Suprapubic skin (tissue), 4 donors: ENCODE measurements around the gene OPA3. TPM values are rescaled to one million over a fixed set of nuclear protein-coding genes. Genes with fewer than 3 reads are reported as not detected.
A peak's percentile ranks its signal among the peaks of the same experiment; 100 is the strongest.

ENCODE experiments used
- DNase-seq, 2 donors: peaks; one replicate each; pipeline ENCODE4 v3.0.0-alpha.2; 2019; ENCODE audit warnings: low spot score in 2 of 2
- H3K27ac ChIP-seq: fragments of 200-600 bp; sonication (generic); one replicate; pipeline ENCODE4 v1.5.1; 2019
- H3K27me3 ChIP-seq: fragments of 200-600 bp; sonication (generic); one replicate; pipeline ENCODE4 v1.5.1; 2019
- H3K36me3 ChIP-seq: fragments of 200-600 bp; sonication (generic); one replicate; pipeline ENCODE4 v1.5.1; 2019
- H3K4me1 ChIP-seq: fragments of 200-600 bp; sonication (generic); one replicate; pipeline ENCODE4 v1.5.1; 2019
- H3K4me3 ChIP-seq: fragments of 200-600 bp; sonication (generic); one replicate; pipeline ENCODE4 v1.5.1; 2019; ENCODE audit warnings: mild to moderate bottlenecking
- H3K9me3 ChIP-seq: fragments of 200-600 bp; sonication (generic); one replicate; pipeline ENCODE4 v1.5.1; 2019
- EP300 ChIP-seq: sonication (generic); formaldehyde crosslinking; IDR thresholded peaks from one replicate; pipeline ENCODE4 v1.6.1; 2017; ENCODE audit warnings: antibody characterized with exemption
- POLR2A ChIP-seq, 2 donors: fragments of 450-650 bp; IDR thresholded peaks; one replicate each; pipeline ENCODE4 v1.6.1; 2017; ENCODE audit warnings: antibody characterized with exemption in 2 of 2, mild to moderate bottlenecking in 2 of 2, moderate library complexity in 2 of 2
- POLR2AphosphoS5 ChIP-seq, 3 donors: sonication (generic); formaldehyde crosslinking; IDR thresholded peaks; one replicate each; pipeline ENCODE4 v1.6.1; 2017; ENCODE audit warnings: antibody characterized with exemption in 3 of 3
- WGBS: methylation state at CpG from one replicate; pipeline ENCODE4 v1.1.5; 2018; 5-methylcytosine and 5-hydroxymethylcytosine counted together
- total RNA-seq, 4 donors: library from RNA; depleted of rRNA; stranded (reverse); fragments of >200 nt; gene quantifications; one replicate each; pipeline ENCODE4 v1.1.0, GENCODE V29; 2016
- TF ChIP-seq, protein P1 (sequence below), 2 donors: fragments of 200-600 bp in 1 of 2; fragments of 450-650 bp in 1 of 2; sonication (generic) in 1 of 2; IDR thresholded peaks; one replicate each; pipeline ENCODE4 v1.5.1; 2016 to 2019; ENCODE audit warnings: antibody characterized with exemption in 2 of 2, mild to moderate bottlenecking in 1 of 2, moderate library complexity in 1 of 2

OPA3 gene
- total RNA-seq, 4 donors from 2014 or later, result 13.8 to 25.6 (median 22.5) TPM

DNA sequence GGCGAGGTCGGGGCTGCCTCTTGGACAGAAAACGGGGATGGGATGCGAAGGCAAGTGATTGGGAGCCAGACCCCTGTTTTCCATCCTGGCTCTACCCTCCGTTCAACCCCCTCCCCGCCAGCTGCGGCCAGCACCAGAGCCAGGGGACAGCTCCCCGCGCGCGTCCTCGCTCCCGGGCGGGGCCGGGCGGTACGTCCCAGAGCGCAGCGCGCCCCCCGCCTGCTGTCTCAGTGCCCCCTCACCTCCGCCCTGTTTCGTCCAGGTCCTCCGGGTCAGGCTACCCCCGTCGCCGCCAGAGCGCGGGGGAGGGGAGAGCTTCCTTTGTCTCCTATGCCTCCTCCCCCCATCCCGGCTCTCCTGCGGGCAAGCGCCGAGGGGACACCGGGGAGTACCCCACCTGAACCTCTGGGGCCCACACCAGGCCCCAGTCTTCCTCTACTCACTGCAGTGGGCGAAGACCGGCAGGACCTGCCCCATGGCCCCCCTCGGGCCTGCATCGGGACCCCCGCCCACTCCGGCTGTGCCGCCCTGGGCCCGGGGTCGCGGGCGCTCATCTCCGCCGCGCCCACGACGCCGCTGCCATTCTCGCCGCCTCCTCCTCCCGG, 88.2 kb downstream of the OPA3 start:
- TF ChIP-seq, protein P1, sequence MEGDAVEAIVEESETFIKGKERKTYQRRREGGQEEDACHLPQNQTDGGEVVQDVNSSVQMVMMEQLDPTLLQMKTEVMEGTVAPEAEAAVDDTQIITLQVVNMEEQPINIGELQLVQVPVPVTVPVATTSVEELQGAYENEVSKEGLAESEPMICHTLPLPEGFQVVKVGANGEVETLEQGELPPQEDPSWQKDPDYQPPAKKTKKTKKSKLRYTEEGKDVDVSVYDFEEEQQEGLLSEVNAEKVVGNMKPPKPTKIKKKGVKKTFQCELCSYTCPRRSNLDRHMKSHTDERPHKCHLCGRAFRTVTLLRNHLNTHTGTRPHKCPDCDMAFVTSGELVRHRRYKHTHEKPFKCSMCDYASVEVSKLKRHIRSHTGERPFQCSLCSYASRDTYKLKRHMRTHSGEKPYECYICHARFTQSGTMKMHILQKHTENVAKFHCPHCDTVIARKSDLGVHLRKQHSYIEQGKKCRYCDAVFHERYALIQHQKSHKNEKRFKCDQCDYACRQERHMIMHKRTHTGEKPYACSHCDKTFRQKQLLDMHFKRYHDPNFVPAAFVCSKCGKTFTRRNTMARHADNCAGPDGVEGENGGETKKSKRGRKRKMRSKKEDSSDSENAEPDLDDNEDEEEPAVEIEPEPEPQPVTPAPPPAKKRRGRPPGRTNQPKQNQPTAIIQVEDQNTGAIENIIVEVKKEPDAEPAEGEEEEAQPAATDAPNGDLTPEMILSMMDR (IDR thresholded peaks at IDR 0.05), result no peak
- no peak for TF ChIP-seq POLR2AphosphoS5 (IDR thresholded peaks at IDR 0.05)
- no peak for TF ChIP-seq POLR2A (IDR thresholded peaks at IDR 0.05)
- TF ChIP-seq EP300, result no peak
- DNase-seq, result peak in 1 of 2 donors; percentile 82
- H3K4me1 ChIP-seq, result peaks cover 54% of the 10 kb centered on the region
- H3K4me3 ChIP-seq, result peak overlapping the region; percentile 79
- 0% methylated on average over 4 of the region's 54 CpGs for WGBS
- H3K36me3 ChIP-seq, result no peaks in the 10 kb centered on the region
- no peaks in the 10 kb centered on the region for H3K9me3 ChIP-seq
- H3K27me3 ChIP-seq, result no peaks in the 10 kb centered on the region
- no peak overlapping the region for H3K27ac ChIP-seq

DNA sequence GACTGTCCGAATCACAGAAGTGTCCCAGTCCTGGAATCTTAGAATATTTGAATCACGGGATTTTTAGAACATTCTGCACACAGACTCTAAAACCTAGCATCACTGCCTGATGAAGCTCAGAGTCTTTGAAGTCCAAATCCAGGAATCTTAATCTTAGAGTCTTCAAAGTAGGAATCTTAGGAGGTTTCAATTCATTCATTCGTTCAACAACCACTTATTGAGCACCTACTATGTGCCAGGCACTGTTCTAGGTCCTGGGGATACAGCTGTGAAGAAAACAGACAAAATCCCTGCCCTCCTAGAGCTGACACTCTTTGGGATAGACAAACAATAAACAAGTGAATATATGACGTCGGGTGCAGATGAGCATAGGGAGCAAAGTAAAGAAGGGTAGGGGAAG, 89.4 kb downstream of the OPA3 start:
- Histone ChIP-seq H3K36me3 (no peaks in the 10 kb centered on the region), H3K4me3 (no peak overlapping the region), H3K27me3 (no peaks in the 10 kb centered on the region), H3K27ac (no peak overlapping the region), H3K4me1 (peaks cover 54% of the 10 kb centered on the region), H3K9me3 (no peaks in the 10 kb centered on the region)
- no peak for DNase-seq
- TF ChIP-seq, protein P1 (IDR thresholded peaks at IDR 0.05), result no peak
- TF ChIP-seq POLR2AphosphoS5 (IDR thresholded peaks at IDR 0.05), result no peak
- no peak for TF ChIP-seq EP300
- no peak for TF ChIP-seq POLR2A (IDR thresholded peaks at IDR 0.05)
- WGBS, result 83% methylated on average over 5 of the region's 5 CpGs

DNA sequence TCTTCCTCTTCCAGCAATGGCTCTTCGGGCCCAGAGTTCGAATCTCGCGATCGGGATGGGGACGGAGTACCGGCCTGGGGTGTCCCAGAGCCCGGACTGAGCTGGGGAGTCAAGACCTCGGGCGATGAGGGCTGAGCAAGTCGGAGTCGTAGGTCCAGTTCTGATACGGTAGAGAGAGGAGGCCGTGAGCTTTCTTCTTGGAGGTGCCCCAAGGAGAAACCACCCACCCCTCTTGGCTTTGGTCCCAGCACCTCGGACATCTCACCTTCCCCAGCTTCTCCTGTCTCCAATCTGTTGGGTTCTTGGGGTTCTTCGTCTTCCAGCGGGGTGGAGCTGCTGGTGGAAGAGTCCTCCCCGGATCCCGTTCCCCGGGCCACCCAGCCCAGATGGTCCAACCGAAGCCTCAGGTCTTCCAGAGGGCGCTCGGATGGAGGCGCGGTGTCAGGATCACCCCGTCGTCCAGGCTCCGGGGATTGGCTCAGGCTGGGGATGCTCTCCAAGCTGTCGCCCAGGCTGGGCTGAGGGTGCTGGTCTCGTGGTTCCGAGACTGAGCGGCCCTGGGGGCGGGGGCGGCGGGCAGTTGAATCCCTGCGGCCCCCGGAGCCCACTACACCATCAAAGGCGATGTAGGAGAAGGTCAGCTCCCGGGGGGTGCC, 90.2 kb downstream of the OPA3 start:
- WGBS, result 88% methylated on average over 32 of the region's 39 CpGs
- no peaks in the 10 kb centered on the region for H3K27me3 ChIP-seq
- H3K27ac ChIP-seq, result no peak overlapping the region
- H3K4me1 ChIP-seq, result peaks cover 49% of the 10 kb centered on the region
- H3K4me3 ChIP-seq, result no peak overlapping the region
- H3K9me3 ChIP-seq, result no peaks in the 10 kb centered on the region
- no peak for DNase-seq
- H3K36me3 ChIP-seq, result no peaks in the 10 kb centered on the region
- TF ChIP-seq EP300 (no peak), POLR2AphosphoS5 (IDR thresholded peaks at IDR 0.05) (no peak), POLR2A (IDR thresholded peaks at IDR 0.05) (no peak)
- TF ChIP-seq, protein P1 (IDR thresholded peaks at IDR 0.05), result no peak

DNA sequence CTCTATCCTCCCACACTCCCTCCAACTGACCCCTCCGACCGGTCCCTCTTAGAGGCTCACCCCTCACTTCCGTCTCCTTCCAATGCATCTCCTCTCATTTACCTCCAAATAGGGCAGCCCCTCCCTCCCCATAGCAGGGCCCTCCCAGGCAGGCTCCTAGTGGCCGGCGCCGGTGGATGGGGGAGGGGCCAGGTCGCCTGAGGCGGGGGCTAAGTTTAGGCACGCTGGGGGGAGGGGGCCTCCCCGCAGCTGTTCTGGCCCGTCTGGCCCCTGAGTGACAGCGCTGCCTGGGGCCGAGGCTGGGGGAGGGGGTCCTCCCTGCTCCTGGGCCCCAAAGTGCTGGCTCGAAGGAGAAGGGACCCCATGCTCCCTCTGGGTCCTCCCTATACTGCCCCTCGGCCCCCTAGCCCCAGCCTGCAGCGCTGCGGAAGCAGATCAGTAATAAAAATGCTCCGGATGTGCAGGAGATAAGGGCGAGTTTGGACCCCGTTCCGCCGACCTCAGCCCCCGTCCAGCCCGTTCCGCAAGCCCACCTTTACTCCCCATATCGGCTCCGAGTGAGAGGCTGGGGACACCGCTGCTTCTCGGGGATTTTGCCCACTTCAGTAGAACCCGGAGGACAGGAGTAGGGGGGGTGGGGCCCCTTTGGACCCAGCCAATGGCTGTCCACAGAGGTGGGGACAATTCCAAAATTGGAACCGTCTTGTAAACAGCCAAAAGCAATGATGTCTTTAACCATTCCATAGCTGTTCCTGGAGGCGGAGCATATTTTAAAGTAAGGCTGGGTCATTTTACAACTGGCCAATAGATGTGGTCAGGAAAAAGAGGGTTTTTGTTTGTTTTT, 91.8 kb downstream of the OPA3 start:
- WGBS, result 9% methylated on average over 30 of the region's 32 CpGs
- Histone ChIP-seq H3K36me3 (no peaks in the 10 kb centered on the region), H3K27ac (no peak overlapping the region), H3K4me3 (peak overlapping the region; percentile 51), H3K27me3 (no peaks in the 10 kb centered on the region), H3K4me1 (peaks cover 35% of the 10 kb centered on the region), H3K9me3 (no peaks in the 10 kb centered on the region)
- TF ChIP-seq EP300, result no peak
- no peak for TF ChIP-seq POLR2AphosphoS5 (IDR thresholded peaks at IDR 0.05)
- TF ChIP-seq POLR2A (IDR thresholded peaks at IDR 0.05), result no peak
- TF ChIP-seq, protein P1 (IDR thresholded peaks at IDR 0.05), result no peak
- DNase-seq, result no peak

DNA sequence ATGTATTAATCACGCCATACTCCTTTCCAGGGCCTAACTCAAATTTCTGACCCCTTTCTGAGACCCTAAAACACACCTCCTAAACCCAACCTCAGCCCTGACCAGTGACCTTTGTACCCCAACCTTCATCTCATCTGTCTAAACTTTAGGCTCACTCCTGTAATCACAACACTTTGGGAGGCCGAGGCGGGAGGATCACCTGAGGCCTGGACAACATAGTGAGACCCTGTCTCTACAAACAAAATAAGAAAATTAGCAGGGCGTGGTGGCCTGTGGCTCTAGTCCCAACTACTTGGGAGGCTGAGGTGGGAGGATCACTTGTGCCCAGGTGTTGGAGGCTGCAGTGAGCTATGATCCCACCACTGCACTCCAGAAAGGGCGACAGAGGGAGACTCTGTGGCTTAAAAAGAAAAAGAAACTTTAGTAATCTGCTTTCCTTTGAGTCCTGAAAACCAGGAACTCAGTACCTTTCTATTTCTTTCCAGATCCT, 92.4 kb downstream of the OPA3 start:
- DNase-seq, result no peak
- Histone ChIP-seq H3K36me3 (no peaks in the 10 kb centered on the region), H3K27ac (no peak overlapping the region), H3K4me1 (peaks cover 29% of the 10 kb centered on the region), H3K4me3 (peak overlapping the region; percentile 51), H3K27me3 (no peaks in the 10 kb centered on the region), H3K9me3 (no peaks in the 10 kb centered on the region)
- WGBS, result 90% methylated on average over 5 of the region's 5 CpGs
- TF ChIP-seq EP300 (no peak), POLR2A (IDR thresholded peaks at IDR 0.05) (no peak), POLR2AphosphoS5 (IDR thresholded peaks at IDR 0.05) (no peak)
- TF ChIP-seq, protein P1 (IDR thresholded peaks at IDR 0.05), result no peak
